Glutamatergic neuron (in vitro differentiated cells): ENCODE data around the gene MUC4. TPM values are rescaled to one million over a fixed set of nuclear protein-coding genes. Genes with fewer than 3 reads are reported as not detected.

Experiments used
- DNase-seq: peaks from one replicate; pipeline ENCODE4 v3.0.0; 2022
- H3K27ac Mint-ChIP-seq: one replicate; pipeline ENCODE4 v1.8.0; 2020; ENCODE audit warnings: mild to moderate bottlenecking, mixed read lengths, inconsistent platforms; ENCODE audit not compliant: unreplicated experiment
- H3K27me3 Mint-ChIP-seq: one replicate; pipeline ENCODE4 v1.8.0; 2020; ENCODE audit warnings: mild to moderate bottlenecking, moderate library complexity, mixed read lengths, inconsistent platforms; ENCODE audit not compliant: unreplicated experiment
- H3K36me3 Mint-ChIP-seq: one replicate; pipeline ENCODE4 v1.8.0; 2020; ENCODE audit warnings: mild to moderate bottlenecking, mixed read lengths, inconsistent platforms; ENCODE audit not compliant: unreplicated experiment
- H3K4me1 Mint-ChIP-seq: one replicate; pipeline ENCODE4 v1.8.0; 2020; ENCODE audit warnings: mild to moderate bottlenecking, low read depth, mixed read lengths, inconsistent platforms; ENCODE audit not compliant: unreplicated experiment
- H3K4me3 Mint-ChIP-seq: one replicate; pipeline ENCODE4 v1.8.0; 2020; ENCODE audit warnings: mild to moderate bottlenecking, mixed read lengths, inconsistent platforms; ENCODE audit not compliant: unreplicated experiment
- H3K9me3 Mint-ChIP-seq: one replicate; pipeline ENCODE4 v1.8.0; 2020; ENCODE audit warnings: mild to moderate bottlenecking, moderate library complexity, mixed read lengths, inconsistent platforms; ENCODE audit not compliant: unreplicated experiment
- total RNA-seq: library from RNA; stranded (reverse); fragmentation: NEBNext Ultra II Directional; extraction: Animal tissue kit (Norgen Biotek cat#: 25700); gene quantifications from one replicate; pipeline ENCODE4 v1.2.1, GENCODE V29; 2021; ENCODE audit not compliant: unreplicated experiment
- TF ChIP-seq, protein P1 (sequence below): fragments of 200-600 bp; sonication (generic); IDR thresholded peaks from one replicate; pipeline ENCODE4 v1.5.0; 2021; ENCODE audit not compliant: partially characterized antibody, unreplicated experiment

The MUC4 gene
- total RNA-seq, 1 donor from 2014 or later: 2.5 TPM

DNA sequence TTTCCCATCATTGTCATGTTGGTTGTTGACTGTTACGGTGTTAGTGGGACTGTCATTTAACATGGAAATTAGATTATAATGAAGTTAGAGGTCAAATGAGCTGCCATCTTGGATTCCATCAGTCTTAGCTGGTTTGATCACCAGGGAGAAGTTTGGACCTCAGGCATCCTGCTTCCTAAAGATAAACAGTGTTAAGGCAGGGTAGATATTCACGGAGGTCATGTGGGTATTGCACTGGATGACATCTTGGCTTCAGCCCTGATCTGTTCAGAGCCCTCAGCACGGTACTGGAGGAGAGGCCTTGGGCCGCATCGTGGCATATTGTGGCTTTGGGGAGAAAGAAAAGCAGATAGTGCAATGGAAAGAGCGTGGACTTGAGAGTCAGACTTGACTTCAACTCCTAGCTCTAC is 102.0 kb downstream of the MUC4 start:
- no peak overlapping the region for H3K4me3 Mint-ChIP-seq
- no peak overlapping the region for H3K27ac Mint-ChIP-seq
- H3K9me3 Mint-ChIP-seq: peaks cover 3% of the 10 kb centered on the region
- no peak for DNase-seq
- H3K36me3 Mint-ChIP-seq: peaks cover 5% of the 10 kb centered on the region
- H3K4me1 Mint-ChIP-seq: no peaks in the 10 kb centered on the region
- TF ChIP-seq, protein P1, sequence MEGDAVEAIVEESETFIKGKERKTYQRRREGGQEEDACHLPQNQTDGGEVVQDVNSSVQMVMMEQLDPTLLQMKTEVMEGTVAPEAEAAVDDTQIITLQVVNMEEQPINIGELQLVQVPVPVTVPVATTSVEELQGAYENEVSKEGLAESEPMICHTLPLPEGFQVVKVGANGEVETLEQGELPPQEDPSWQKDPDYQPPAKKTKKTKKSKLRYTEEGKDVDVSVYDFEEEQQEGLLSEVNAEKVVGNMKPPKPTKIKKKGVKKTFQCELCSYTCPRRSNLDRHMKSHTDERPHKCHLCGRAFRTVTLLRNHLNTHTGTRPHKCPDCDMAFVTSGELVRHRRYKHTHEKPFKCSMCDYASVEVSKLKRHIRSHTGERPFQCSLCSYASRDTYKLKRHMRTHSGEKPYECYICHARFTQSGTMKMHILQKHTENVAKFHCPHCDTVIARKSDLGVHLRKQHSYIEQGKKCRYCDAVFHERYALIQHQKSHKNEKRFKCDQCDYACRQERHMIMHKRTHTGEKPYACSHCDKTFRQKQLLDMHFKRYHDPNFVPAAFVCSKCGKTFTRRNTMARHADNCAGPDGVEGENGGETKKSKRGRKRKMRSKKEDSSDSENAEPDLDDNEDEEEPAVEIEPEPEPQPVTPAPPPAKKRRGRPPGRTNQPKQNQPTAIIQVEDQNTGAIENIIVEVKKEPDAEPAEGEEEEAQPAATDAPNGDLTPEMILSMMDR: no peak
- peaks cover 2% of the 10 kb centered on the region for H3K27me3 Mint-ChIP-seq

DNA sequence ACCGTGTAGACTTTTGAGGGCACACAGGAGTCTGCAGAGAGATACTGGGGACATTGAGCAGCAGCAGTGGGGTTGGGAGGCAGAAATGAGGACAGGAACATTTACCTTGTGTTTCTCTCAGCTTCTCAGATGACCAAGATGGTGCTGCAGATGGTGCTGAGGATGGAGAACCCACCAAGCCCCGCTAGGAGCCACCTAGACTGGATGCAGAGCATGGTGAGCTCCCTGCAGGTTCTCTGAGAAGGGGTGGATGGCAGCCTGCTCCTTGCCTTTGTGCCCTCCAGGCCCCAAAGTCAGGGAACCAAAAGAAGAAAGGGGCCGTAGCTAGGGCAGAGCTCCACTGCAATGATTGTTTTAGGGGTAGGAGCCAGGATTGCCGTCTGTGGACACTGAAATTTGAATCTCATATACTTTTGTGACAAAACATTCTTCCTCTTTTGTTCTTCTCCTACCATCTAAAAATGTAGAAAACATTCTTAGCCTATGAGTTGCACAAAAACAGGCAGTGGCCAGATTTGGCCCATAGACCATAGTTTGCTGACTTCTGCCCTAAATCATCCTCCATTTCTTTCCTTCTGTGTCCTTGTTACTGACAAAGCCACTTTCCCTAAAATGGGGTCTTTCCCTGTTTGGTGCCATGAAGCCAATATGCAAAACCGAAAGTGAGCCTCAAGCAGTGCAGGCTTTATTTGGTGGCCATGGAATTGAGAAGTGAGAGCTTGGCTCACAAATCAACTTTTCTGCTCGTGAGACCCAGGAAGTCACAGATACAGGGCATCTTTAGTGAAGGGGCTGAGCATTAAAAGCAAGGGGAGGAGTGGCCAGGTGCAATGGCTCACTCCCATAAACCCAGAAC is 102.9 kb downstream of the MUC4 start:
- no peaks in the 10 kb centered on the region for H3K4me1 Mint-ChIP-seq
- TF ChIP-seq, protein P1: no peak
- H3K36me3 Mint-ChIP-seq: peaks cover 8% of the 10 kb centered on the region
- H3K4me3 Mint-ChIP-seq: no peak overlapping the region
- H3K27ac Mint-ChIP-seq: no peak overlapping the region
- H3K27me3 Mint-ChIP-seq: peaks cover 2% of the 10 kb centered on the region
- DNase-seq: no peak
- peaks cover 7% of the 10 kb centered on the region for H3K9me3 Mint-ChIP-seq

DNA sequence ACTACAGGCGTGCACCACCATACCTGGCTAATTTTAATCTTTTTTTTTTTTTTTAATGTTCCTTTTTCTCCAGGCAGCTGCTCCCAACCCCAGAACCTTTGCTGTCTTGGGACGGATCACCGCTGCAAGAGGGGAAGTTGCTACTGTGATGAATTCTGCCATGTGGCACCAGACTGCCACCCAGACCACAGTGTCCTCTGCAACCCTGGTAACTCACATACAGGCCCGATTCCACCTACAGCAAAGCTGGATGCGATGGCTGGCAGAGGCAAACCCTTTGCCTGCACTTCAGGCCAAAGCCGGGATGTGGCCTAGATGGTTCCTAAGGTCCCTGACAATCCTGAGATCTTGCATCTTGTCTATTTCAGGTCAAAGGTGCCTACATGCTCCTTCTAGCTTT is 103.7 kb downstream of the MUC4 start:
- no peaks in the 10 kb centered on the region for H3K4me1 Mint-ChIP-seq
- peaks cover 2% of the 10 kb centered on the region for H3K27me3 Mint-ChIP-seq
- no peak overlapping the region for H3K27ac Mint-ChIP-seq
- DNase-seq: no peak
- TF ChIP-seq, protein P1: no peak
- H3K4me3 Mint-ChIP-seq: no peak overlapping the region
- H3K9me3 Mint-ChIP-seq: peaks cover 7% of the 10 kb centered on the region
- peaks cover 8% of the 10 kb centered on the region for H3K36me3 Mint-ChIP-seq

DNA sequence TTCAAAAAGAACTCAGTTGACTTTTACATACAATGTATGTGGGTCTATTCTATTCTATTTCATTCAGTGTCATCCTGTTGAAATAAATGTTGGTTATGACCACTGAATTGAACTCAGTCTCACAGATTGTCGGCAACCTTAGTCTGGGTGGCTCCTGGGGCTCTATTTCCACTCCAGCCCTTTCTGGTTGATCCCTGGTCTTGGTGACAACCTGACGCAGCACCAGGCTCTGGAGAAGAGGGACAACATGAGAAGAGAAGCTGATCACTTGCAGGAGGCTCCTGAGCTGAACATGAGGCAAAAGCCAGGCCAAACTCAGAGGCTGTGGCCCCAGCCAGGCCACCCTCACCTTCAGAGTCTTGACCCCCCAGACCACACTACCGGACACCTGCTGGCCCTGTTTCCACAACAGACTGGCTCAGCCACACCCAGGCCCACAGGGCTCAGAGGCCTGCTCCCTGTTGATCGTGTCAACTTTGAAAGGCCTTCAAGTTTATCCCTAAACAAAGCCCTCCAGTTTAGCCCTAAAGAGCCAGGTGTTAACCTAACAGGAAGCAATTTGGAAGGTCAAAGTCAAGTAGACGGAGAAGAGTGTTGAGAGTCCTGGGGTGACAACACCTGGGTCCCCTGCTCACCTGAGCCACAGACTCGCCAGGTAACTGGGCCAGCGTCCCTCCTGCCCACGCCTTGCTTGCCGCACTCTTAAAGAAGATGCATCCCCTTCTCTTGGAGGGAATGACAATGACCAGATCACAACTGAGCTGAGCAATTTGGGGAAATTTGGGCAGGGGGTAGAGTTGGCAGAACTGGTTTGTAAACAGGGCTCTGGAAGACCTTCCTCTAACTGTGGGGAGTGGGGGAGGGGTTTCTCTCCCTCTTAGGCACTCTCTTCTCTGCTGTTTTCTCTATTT is 106.4 kb downstream of the MUC4 start:
- Mint-ChIP-seq H3K27me3 (peaks cover 2% of the 10 kb centered on the region), H3K27ac (no peak overlapping the region), H3K9me3 (peaks cover 9% of the 10 kb centered on the region), H3K4me3 (no peak overlapping the region), H3K36me3 (peaks cover 8% of the 10 kb centered on the region), H3K4me1 (no peaks in the 10 kb centered on the region)
- DNase-seq: no peak
- TF ChIP-seq, protein P1: no peak
